HK-2 (cell line): ENCODE results near the gene CHD9.
"Not testable (repeated sequence)": the region's sequence is repeated elsewhere in the genome, so short reads cannot be mapped to it uniquely, and the experiment has no call there.

Experiments used
- DNase-seq: peaks from one replicate; pipeline ENCODE4 v3.0.0-alpha.2; 2018; ENCODE audit not compliant: unreplicated experiment

Gene CHD9, protein sequence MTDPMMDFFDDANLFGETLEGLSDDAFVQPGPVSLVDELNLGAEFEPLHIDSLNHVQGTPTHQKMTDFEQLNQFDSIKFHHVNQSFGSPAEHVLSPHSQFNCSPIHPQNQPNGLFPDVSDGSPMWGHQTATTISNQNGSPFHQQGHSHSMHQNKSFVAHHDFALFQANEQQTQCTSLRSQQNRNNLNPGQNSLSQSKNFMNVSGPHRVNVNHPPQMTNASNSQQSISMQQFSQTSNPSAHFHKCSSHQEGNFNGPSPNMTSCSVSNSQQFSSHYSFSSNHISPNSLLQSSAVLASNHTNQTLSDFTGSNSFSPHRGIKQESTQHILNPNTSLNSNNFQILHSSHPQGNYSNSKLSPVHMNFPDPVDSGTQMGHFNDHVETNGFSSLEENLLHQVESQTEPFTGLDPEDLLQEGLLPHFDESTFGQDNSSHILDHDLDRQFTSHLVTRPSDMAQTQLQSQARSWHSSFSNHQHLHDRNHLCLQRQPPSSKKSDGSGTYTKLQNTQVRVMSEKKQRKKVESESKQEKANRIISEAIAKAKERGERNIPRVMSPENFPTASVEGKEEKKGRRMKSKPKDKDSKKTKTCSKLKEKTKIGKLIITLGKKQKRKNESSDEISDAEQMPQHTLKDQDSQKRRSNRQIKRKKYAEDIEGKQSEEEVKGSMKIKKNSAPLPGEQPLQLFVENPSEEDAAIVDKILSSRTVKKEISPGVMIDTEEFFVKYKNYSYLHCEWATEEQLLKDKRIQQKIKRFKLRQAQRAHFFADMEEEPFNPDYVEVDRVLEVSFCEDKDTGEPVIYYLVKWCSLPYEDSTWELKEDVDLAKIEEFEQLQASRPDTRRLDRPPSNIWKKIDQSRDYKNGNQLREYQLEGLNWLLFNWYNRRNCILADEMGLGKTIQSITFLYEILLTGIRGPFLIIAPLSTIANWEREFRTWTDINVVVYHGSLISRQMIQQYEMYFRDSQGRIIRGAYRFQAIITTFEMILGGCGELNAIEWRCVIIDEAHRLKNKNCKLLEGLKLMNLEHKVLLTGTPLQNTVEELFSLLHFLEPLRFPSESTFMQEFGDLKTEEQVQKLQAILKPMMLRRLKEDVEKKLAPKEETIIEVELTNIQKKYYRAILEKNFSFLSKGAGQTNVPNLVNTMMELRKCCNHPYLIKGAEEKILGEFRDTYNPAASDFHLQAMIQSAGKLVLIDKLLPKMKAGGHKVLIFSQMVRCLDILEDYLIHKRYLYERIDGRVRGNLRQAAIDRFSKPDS (N-terminal part only)

DNA sequence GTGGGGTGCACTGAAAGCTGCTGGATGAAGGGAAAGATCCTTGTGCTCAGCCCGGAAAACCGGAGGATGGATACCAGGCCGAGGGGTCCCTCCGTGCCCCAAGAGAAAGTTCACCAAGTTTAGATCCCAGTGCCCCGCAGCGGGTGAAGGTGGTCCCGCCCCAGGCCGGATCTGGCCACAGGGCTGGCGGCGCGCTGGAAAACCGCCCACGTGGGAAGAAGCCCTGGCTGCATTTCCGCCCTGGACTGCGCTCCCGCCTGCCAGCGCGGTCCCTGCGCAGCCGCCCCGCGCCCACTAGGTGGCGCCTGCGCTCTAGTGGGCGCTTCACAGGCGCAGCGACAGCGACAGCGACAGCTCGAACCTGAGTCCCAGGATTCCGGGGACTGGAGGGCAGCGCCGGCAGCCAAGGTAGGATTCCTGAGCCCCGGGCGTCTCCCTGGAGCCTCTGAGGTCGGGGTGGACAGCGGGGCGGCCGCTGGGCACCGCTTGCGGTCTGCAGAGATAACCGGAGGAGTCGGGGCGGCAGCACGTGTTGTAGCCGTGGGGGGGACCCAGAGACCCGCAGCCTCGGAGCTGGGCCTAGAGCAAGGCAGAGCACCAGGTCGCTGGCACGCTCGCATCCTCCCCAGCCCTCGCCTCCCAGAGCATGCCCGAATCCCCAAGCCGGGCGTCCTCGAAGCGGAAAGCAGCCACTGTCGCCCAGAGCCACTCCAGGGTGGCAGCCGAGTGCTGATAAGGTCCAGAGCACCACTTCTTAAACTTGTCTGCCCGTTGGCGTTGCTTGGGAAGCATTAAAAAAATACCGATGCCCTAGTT is at the start of gene CHD9:
Gene CHD9, plus strand, starts transcription at position 322 of the 816 bp plus-strand sequence. CDS start 101,099 bp downstream, outside the sequence.
- peak; percentile 89 for DNase-seq

DNA sequence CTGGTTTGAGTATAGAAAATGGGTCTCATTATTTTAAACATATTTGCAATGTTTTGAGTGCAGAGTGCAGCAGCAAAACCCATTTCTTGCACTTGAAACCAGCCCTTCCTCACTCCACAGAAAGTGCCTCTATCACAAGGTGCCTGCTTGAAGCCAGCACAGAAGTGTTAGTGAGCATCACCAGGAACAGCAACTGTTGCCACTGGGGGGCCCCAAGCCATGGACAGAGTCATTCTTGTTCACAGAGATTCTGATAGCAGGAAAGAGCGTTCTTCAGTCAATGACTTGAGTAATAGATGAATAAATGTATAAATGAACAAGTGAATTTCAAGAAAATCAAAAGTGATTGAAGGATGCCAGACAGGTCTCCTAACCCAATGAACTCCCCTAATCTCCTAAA is 47.7 kb upstream of the CHD9 start:
- DNase-seq, result no peak

DNA sequence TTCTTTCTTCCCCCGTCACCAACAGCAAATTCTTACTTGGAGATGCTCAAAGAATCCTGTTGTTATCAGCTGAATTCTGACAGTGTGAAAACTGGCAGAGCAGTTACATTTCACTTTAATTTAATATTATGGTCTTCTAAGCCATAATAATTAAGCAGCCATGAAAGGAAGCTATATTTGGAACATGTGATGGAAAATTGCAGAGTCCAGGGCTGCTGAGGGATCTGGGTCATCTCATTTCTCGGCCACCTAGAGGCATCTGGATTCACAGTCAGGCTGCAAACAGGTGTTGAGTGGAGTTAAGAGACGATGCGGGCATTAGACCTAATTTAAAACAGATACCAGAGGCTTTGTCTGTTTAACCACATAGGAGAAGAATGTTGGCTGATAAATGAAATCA is 40.5 kb upstream of the CHD9 start:
- DNase-seq, result no peak

DNA sequence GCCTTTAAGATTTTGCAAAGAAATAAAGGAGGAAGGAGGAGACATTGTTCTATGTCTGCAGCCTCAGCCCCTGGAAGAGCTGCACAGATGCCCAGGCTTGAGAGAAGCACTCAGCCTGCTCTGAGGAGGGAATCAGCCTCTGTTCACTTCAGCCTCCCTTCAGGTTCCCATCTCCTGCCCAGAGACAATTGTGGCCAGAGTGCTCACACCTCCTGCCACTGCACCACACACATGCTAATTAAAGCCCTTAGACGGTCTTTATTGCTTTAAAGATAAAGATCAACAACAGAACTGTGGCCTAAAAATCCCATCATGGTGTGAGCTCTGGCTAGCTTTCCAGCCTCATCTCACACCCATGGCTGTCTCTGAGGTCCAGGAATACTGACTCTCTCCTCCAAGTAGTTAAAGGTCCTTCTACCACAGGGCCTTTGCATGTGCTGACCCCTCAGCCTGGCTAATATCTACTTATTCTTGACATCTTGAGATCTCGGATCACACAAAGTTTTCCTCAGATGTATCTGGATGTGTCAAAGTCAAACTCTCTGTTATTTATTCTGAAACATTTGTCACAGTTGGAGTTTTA is 35.9 kb upstream of the CHD9 start:
- DNase-seq, result no peak

DNA sequence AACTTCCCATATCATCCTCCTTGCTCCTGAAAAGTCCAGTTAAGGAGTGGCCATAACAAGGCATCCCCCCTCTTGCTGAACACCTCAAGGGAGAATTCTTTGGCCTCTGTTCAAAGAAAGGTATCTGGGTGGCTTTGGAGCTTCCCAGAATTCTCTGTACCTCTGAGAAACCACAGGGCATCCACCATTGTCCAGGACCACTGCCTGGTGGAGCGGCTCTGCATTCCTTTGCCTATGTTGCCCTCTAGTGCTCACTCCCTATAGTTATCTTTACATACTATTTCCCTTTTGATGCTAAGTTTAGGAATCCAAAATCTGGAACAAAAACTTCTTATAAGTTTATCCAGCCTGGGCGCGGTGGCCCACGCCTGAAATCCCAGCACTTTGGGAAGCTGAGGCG is 32.4 kb upstream of the CHD9 start:
- DNase-seq, result peak; percentile 14

DNA sequence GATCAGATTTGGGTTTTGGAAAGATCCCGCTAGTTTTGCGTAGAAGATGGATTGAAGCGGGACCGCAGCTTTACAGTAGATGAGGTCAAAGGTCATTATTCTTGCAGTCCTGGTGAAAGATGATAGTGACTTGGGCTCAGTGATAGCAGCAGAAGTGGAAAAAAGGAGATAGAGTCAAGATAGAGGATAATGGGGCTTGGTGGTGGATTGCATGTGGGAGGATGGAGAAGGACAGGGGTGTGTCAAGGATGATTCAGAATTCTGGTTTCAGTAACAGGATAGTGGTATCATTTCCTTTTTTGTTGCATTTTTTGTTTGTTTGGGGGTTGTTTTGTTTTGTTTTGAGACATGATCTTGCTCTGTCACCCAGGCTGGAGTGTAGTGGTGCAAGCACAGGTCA is 30.7 kb upstream of the CHD9 start:
- no peak for DNase-seq

DNA sequence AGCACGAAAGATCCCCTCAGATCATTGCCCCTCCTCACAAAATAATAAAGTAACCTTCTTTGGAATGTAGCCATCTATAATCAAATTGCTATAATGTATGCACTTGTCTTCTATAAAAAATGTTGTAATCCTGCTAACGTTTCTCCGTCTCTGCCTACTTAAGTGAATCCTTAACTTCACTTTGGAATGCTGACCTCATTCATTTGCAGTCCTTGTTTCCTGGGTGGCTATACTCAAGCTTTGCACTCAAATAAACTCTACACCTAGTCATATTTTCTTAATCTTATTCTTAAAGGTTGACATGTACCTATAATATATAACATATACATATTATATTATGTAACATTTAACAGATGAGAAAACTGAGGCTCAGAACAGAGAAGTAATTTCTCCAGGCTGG is 24.8 kb upstream of the CHD9 start:
- no peak for DNase-seq

DNA sequence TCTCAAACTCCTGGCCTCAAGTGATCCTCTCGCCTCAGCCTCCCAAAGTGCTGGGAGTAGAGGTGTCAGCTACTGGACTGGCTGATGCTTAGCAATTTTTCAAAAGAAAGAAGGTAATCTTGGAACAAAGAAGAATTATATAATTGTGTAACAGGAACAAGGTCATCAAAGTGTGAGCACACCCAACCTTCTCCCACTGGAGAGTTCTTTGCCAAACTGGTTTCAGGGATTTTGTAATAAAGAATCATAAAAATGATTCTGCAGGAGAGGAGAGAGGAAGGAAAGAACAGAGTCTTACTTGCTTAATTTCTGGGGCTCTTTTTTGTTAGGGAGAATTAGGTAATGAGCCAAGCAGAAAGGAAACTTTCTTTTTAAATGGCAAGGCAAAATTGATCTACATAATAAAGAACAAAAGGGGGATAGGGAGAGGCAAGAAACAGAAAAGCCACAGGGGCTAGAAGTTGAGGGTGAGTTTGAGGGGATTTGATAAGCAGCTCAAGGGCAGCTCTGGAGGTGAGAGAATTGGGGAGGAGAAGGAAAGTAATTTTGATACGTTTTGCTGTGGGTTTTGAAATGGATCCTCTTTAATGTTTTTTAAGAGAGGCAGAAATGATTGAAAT is 23.4 kb upstream of the CHD9 start:
- DNase-seq, result no peak

DNA sequence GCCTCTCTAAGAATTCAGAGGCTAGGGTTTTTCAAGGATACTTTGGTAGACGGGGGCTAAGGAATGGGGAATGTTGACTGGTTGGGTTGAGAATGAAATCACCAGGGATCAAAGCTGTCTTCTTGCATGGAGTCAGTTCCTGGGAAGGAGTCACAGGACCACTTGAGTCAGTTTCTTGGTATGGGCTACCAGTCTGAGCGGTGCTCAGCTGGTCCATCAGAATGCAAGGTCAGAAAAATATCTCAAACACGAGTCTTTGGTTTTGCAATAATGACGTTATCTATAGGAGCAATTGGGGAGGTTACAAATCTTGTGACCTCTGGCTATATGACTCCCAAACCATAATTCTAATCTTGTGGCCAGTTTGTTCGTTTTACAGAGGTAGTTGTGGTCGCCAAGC is 20.5 kb upstream of the CHD9 start:
- no peak for DNase-seq

DNA sequence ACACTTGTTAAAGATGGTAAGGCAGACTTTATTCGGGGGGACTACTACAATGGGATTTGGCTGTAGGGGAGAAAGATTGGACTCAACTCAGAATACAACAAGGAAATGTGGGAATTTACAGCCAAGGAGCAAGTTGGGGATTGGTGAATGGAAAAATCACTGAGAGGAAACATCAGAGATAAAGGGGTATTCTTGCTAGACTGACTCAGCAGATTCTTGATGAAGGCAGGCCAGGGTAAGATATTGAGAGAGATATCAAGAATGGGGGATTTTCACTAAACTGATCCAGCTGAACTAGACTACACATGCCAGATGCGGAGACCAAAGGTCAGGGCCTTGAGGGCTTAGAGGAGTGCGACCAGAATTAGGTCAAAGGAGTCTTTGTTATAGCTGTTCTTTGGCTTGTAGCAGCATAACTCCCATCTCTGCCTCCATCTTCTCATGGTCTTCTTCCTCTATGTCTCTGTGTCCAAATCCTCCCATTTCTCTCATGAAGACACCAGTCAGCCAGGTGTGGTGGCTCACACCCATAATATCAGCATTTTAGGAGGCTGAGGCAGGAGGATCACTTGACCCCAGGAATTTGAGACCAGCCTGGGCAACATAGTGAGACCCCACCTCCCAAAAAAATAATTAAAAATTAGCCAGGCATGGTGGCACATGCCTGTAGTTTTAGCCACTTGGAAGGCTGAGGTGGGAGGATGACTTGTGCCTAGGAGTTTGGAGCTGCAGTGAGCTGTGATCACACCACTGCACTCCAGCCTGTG is 19.4 kb upstream of the CHD9 start:
- no peak for DNase-seq

DNA sequence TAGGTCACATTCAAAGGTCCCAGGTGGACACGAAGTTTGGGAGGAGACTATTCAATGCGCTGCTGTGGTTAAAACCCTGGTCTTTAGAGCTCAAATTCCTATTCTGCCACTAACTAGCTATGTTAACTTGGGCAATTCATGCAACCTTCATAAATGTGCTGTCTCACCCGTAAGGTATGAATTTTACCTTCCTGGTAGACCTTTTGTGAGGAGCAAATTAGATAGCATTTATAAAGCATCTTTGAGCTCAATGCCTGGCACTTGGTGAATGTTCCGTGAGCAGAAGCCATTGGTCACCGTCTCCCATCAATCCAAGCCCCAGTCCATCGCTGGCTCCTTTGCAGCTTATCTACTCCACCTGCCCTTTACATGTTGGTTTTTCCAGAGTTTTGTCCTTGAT is 18.7 kb upstream of the CHD9 start:
- no peak for DNase-seq

DNA sequence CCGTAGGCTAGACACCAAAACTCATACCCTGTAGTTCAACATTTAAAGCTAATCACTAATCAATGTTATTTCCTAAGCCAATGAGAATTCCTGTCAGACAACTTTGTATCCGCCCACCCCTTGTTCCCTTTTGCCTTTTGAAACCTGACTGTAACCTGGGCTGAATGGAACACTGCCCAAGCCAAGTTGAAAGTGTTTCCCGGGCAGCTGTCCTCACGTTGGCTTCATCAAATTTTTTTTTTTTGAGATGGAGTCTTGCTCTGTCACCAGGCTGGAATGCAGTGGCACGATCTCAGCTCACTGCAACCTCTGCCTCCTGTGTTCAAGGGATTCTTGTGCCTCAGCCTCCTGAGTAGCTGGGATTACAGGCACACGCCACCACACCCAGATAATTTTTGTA is 18.1 kb upstream of the CHD9 start:
- DNase-seq, result not testable (repeated sequence)

DNA sequence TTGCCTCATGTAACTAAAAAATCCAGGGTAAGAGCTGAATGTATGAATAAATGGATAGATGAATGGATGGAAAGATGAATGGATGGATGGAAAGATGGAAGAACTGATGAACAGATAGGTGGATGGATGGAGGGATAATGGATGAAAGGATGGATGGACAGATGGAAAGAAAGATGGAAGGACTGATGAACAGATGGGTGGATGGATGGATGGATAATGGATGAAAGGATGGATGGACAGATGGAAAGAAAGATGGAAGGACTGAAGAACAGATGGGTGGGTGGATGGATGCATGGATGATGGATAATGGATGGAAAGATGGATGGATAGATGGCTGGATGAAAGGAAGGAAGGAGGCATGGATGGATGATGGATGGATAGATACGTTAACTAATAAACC is 14.0 kb upstream of the CHD9 start:
- DNase-seq, result no peak

DNA sequence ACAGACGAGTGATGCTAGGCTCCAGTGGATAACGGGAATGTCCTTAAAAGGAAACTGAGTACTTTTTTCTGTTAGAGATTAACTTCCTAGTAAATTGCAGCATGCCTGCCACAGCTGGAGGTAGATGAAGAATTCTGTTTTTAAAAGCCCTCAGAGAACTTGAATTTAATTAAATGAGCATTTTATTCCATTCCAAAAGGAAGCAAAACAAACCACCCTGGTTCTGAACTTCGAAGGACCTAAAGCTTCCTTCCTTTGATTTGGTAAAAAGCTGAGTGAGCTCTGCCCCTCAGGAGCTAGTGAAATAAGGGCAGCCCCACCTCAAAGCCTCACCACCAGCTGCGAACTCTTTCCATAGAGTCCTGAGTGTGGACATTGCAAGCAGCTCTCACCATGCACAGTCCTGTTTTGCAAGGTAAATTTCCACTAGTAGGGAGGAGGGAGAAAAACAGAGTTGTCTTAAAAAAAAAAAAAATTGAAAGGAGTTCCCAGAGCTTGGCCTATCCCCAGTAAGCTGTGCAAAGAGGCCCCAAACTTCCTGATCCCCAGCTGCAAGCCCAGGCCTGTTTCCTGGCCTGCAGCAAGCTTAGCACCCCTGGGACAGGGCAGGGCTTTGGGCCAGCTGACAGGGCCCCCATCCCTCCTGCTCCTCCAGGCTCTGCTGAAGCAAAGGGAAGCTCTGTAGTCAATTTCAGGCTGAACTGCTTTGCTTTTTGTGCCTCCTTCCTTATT is 13.3 kb upstream of the CHD9 start:
- no peak for DNase-seq

DNA sequence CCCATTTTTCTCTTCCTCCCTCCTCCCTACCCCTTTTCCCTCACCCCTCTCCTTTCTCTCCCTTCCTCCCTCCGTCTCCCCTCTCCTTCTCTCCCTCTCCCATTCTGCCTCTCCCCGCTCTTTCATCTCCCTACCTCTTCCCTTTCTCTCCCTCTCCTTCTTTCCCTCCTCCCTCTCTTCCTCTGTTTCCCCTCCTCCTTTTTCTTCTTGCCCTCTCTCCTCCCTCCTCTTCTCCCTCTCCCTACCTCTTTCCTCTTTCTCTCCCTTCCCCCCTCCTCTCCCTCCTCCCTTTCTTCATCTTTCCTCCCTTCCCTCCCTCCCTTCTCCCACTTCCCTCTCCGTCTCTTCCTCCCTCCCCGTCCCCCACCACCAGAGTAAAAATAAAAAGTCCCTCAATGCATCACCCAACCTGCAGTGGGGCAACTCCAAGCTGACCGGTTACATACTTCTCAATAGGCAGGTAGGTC is 12.5 kb upstream of the CHD9 start:
- no peak for DNase-seq

DNA sequence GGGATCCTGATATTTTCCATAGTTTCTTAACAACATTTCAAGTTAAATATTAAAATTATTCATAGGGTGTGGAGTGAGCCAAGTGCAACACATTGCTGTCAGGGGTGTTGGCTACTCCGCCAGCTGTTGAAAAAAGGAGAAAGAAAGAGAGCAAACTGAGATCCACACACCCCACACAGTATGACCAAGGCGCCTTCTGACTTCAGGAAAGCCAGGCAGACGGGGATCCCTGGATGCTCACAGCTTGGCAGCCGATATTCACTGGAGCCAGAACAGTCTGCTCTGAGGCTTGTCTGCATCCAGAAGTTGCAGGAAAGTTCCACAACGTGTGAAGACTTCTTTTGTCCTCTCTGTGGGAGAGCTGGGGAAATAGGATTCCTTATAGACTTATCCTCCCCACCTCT is 11.4 kb upstream of the CHD9 start:
- DNase-seq, result no peak

DNA sequence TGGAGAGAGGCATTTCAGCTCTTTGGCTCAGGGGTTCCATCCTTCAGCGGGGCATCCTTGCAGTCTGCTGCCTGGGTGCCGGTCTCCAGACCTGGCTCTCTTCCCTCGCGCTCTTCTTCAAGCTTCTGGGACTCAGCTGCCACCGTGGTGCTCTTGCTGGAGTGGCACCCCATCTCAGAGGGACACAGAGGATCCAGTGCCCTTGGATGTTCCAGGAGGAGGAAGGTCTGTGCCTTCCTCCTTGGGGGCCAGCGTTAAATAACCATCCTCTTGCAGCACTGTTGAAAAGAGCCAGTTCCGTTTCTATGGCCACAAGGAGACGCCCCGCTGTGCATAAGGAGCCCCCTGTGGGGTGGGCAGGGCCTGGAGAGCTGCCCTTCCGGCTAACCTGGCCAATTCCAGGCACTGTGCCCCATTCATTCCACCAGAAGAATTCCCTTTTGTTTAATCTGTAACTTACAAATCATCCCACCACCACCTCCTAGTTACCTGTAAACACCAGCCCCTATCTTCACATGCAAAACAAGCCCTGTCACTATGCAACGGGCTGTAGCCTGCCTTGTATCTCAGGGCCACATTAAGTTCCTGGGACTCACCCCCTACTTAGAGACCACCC is 10.7 kb upstream of the CHD9 start:
- DNase-seq, result no peak
